Endodermal cell (in vitro differentiated cells): ENCODE data around the gene RABL3. TPM values are rescaled to one million over a fixed set of nuclear protein-coding genes. Genes with fewer than 3 reads are reported as not detected.

Experiments
- DNase-seq: peaks from one replicate; pipeline ENCODE4 v3.0.0-alpha.2; 2017
- H3K27ac ChIP-seq: 2 replicates; pipeline ENCODE4 v1.5.1; 2013; ENCODE audit warnings: mild to moderate bottlenecking, low read depth, low read length, moderate library complexity
- H3K27me3 ChIP-seq: 2 replicates; pipeline ENCODE4 v1.6.1; 2013; ENCODE audit warnings: mild to moderate bottlenecking, low read length, moderate library complexity; ENCODE audit not compliant: insufficient read depth, control insufficient read depth, poor library complexity, severe bottlenecking
- H3K36me3 ChIP-seq: 2 replicates; pipeline ENCODE4 v1.7.0; 2013; ENCODE audit warnings: mild to moderate bottlenecking, low read length, moderate library complexity; ENCODE audit not compliant: control insufficient read depth, insufficient read depth
- H3K4me1 ChIP-seq: one replicate; pipeline ENCODE4 v1.7.0; 2013; ENCODE audit warnings: low read length; ENCODE audit not compliant: control insufficient read depth, insufficient read depth
- H3K4me3 ChIP-seq: 2 replicates; pipeline ENCODE4 v1.5.1; 2013; ENCODE audit warnings: mild to moderate bottlenecking, low read length, moderate library complexity
- H3K9ac ChIP-seq: 2 replicates; pipeline ENCODE4 v1.6.1; 2013; ENCODE audit warnings: mild to moderate bottlenecking, low read length, moderate library complexity; ENCODE audit not compliant: poor library complexity, severe bottlenecking; ENCODE audit errors: extremely low read depth
- H3K9me3 ChIP-seq: 2 replicates; pipeline ENCODE4 v1.6.1; 2013; ENCODE audit warnings: mild to moderate bottlenecking, low read length, moderate library complexity; ENCODE audit not compliant: control insufficient read depth
- H3K27ac Mint-ChIP-seq: 2 replicates; pipeline ENCODE4 v1.8.0; 2020; ENCODE audit warnings: mixed read lengths
- H3K27me3 Mint-ChIP-seq: 2 replicates; pipeline ENCODE4 v1.8.0; 2021; ENCODE audit warnings: mild to moderate bottlenecking, mixed read lengths; ENCODE audit not compliant: insufficient read depth
- H3K36me3 Mint-ChIP-seq: 2 replicates; pipeline ENCODE4 v1.8.0; 2020; ENCODE audit warnings: low read depth, mixed read lengths
- H3K4me1 Mint-ChIP-seq: 2 replicates; pipeline ENCODE4 v1.8.0; 2020; ENCODE audit warnings: mixed read lengths
- H3K4me3 Mint-ChIP-seq: 2 replicates; pipeline ENCODE4 v1.8.0; 2020; ENCODE audit warnings: mild to moderate bottlenecking, moderate library complexity, mixed read lengths
- H3K9me3 Mint-ChIP-seq: 2 replicates; pipeline ENCODE4 v1.8.0; 2020; ENCODE audit warnings: mild to moderate bottlenecking, mixed read lengths
- CTCF ChIP-seq: fragments of 200-600 bp; sonication (generic); conservative IDR thresholded peaks from 2 replicates; pipeline ENCODE4 v1.5.0; 2021; ENCODE audit warnings: antibody characterized with exemption, mild to moderate bottlenecking
- WGBS, 2 experiments: methylation state at CpG; one replicate each; pipeline versions ENCODE4 v1.1.5 to v1.1.7; 2013; ENCODE audit warnings: missing lambda C conversion rate in 2 of 2, mixed read lengths in 1 of 2; ENCODE audit not compliant: insufficient coverage in 1 of 2, insufficient read length in 1 of 2; 5-methylcytosine and 5-hydroxymethylcytosine counted together
- total RNA-seq, 2 donors: library from RNA; stranded (reverse); fragmentation: NEBNext Ultra II Directional in 1 of 2; extraction: Animal tissue kit (Norgen Biotek cat#: 25700) in 1 of 2; gene quantifications; 2 replicates in 1 of 2; 3 replicates in 1 of 2; pipeline ENCODE4 v1.2.1, GENCODE V29; 2021

RABL3 gene
- total RNA-seq, 2 donors from 2014 or later, result 19.6 to 23.0 TPM

GRCh38 chr3:120765830-120766493 lies 23.6 kb upstream of the RABL3 start:
- H3K36me3 Mint-ChIP-seq, result peaks cover 2% of the 10 kb centered on the region
- H3K4me3 ChIP-seq, result no peak overlapping the region
- H3K4me1 Mint-ChIP-seq, result peaks cover 18% of the 10 kb centered on the region

DNA sequence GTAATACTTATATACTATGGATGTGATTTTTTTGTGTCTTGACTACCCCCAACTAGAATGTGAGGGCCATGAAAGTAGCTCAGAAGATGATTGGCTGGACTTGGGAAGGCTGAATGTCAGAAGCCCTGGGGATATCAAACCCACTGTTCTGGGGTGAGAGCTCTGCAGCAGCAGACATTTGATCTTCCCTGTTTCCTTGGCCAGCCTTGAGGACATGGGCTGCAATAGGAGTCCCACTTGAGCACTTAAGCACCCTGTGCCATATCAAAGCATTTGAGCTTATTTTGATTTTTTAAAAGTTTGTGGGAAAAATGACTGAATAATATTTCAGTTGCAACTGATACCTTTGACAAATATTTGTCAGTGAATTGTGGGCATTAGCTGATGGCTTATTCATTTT lies 21.9 kb upstream of the RABL3 start:
- DNase-seq, result no peak
- Histone ChIP-seq H3K4me3 (no peak overlapping the region), H3K27me3 (no peaks in the 10 kb centered on the region), H3K9me3 (no peaks in the 10 kb centered on the region), H3K9ac (no peak overlapping the region), H3K36me3 (no peaks in the 10 kb centered on the region), H3K27ac (no peak overlapping the region), H3K4me1 (no peaks in the 10 kb centered on the region)
- H3K27me3 Mint-ChIP-seq, result no peaks in the 10 kb centered on the region
- TF ChIP-seq CTCF, result no peak
- no peak overlapping the region for H3K27ac Mint-ChIP-seq
- peaks cover 9% of the 10 kb centered on the region for H3K36me3 Mint-ChIP-seq
- H3K4me1 Mint-ChIP-seq, result peaks cover 17% of the 10 kb centered on the region
- no peak overlapping the region for H3K4me3 Mint-ChIP-seq
- peaks cover 2% of the 10 kb centered on the region for H3K9me3 Mint-ChIP-seq

More at GRCh38 chr3:120765830-120766493, 23.6 kb upstream of the RABL3 start:
- no peak for DNase-seq
- Mint-ChIP-seq H3K9me3 (no peaks in the 10 kb centered on the region), H3K27ac (no peak overlapping the region), H3K27me3 (no peaks in the 10 kb centered on the region), H3K4me3 (no peak overlapping the region)
- no peak for TF ChIP-seq CTCF
- Histone ChIP-seq H3K27me3 (no peaks in the 10 kb centered on the region), H3K4me1 (no peaks in the 10 kb centered on the region), H3K27ac (no peak overlapping the region), H3K9ac (no peak overlapping the region), H3K36me3 (peaks cover 5% of the 10 kb centered on the region), H3K9me3 (no peaks in the 10 kb centered on the region)

DNA sequence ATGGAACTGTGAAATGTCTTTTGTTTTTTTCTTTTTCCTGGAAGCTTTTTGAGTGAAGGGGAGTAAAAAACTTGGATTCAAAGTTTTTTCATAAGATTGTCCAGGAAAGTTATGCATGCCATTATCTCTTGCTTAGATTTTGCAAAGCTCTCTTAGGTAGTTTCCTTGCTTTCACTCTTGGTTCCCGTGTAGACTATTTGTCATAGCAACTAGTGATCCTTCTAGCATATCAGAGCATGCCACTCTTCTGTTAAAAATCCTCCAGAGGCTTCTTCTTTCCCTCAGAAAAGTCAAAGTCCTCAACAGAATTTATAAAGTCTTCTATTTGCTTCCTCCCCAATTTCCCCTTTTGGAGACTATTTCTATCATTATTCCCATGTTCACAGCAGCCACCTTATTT lies 21.3 kb upstream of the RABL3 start:
- Mint-ChIP-seq H3K36me3 (peaks cover 15% of the 10 kb centered on the region), H3K4me1 (peaks cover 15% of the 10 kb centered on the region), H3K4me3 (no peak overlapping the region), H3K27ac (no peak overlapping the region), H3K9me3 (peaks cover 8% of the 10 kb centered on the region), H3K27me3 (no peaks in the 10 kb centered on the region)
- no peak for DNase-seq
- TF ChIP-seq CTCF, result no peak
- H3K4me1 ChIP-seq, result no peaks in the 10 kb centered on the region
- H3K27me3 ChIP-seq, result no peaks in the 10 kb centered on the region
- no peaks in the 10 kb centered on the region for H3K36me3 ChIP-seq
- no peak overlapping the region for H3K9ac ChIP-seq
- H3K9me3 ChIP-seq, result no peaks in the 10 kb centered on the region
- peak overlapping the region; percentile 19 for H3K27ac ChIP-seq
- 85 to 89% methylated on average over 1 of the region's 1 CpG for WGBS, 2 experiments
- H3K4me3 ChIP-seq, result no peak overlapping the region
